Right lobe of liver (tissue), 6 donors: ENCODE results near the gene DAAM1. TPM values are rescaled to one million over a fixed set of nuclear protein-coding genes. Genes with fewer than 3 reads are reported as not detected.

Experiments used
- ATAC-seq, 4 donors: fragments of 200-7000 bp; cut with Tn5 transposase; one replicate each; pipeline ENCODE4 v1.9.1; 2020; ENCODE audit warnings: mild to moderate bottlenecking in 4 of 4, moderate library complexity in 4 of 4
- DNase-seq, 3 donors: peaks; one replicate each; pipeline ENCODE4 v3.0.0-alpha.2; 2020
- H3K27ac ChIP-seq, 3 donors: fragments of 200-600 bp; one replicate each; pipeline ENCODE4 v1.8.0; 2022
- H3K27me3 ChIP-seq, 2 donors: fragments of 200-600 bp; one replicate each; pipeline ENCODE4 v1.8.0; 2022
- H3K36me3 ChIP-seq, 4 donors: fragments of 200-600 bp; sonication (generic) in 1 of 4; one replicate each; pipeline versions ENCODE4 v1.5.1 to v1.8.0; 2017 to 2022; ENCODE audit warnings: control low read depth in 1 of 4
- H3K4me1 ChIP-seq, 4 donors: fragments of 200-600 bp; sonication (generic) in 1 of 4; one replicate each; pipeline versions ENCODE4 v1.5.1 to v1.8.0; 2017 to 2022; ENCODE audit warnings: control low read depth in 1 of 4
- H3K4me3 ChIP-seq, 3 donors: fragments of 200-600 bp; one replicate each; pipeline ENCODE4 v1.8.0; 2022
- H3K9me3 ChIP-seq, 4 donors: fragments of 200-600 bp; sonication (generic) in 1 of 4; one replicate each; pipeline versions ENCODE4 v1.5.1 to v1.8.0; 2017 to 2022; ENCODE audit warnings: control low read depth in 1 of 4
- POLR2A ChIP-seq: fragments of 450-650 bp; IDR thresholded peaks from one replicate; pipeline ENCODE4 v1.6.1; 2017; ENCODE audit warnings: antibody characterized with exemption, mild to moderate bottlenecking
- WGBS: methylation state at CpG from one replicate; pipeline ENCODE4 v1.1.6; 2018; ENCODE audit warnings: low coverage, low lambda C conversion rate; ENCODE audit not compliant: insufficient coverage; ENCODE audit errors: missing lambda C conversion rate; 5-methylcytosine and 5-hydroxymethylcytosine counted together
- intact Hi-C, 2 donors: fragments of 100-400 bp; cut with DNase I; formaldehyde crosslinking; loops; one replicate each; pipeline versions ENCODE4 v1.11.2 to v1.14.1; 2022
- total RNA-seq, 6 experiments: library from RNA; depleted of rRNA in 2 of 6; stranded (reverse); fragments of >200 nt in 2 of 6; fragmentation: NEBNext Ultra II Directional in 3 of 6; extraction: Animal tissue kit (Norgen Biotek cat#: 25700) in 3 of 6; gene quantifications; one replicate each; pipeline versions ENCODE4 v1.1.0 to v1.2.4, GENCODE V29; 2016 to 2023
- TF ChIP-seq, protein P1 (sequence below), 4 donors: fragments of 200-600 bp in 3 of 4; fragments of 450-650 bp in 1 of 4; IDR thresholded peaks; one replicate each; pipeline versions ENCODE4 v1.5.1 to v1.8.0; 2016 to 2022; ENCODE audit warnings: antibody characterized with exemption in 4 of 4, mild to moderate bottlenecking in 2 of 4
- donor health status: DM: no; HTN: yes; CAD: no.
- donor health status: DM: no; HTN: no; CAD: no.
- donor health status: DM: no; HTN: no; CAD: no.
- donor health status: DM: no; HTN: yes; CAD: no.
- donor health status: DM: no; HTN: yes; CAD: no.

Gene DAAM1
- total RNA-seq, 6 experiments from 2014 or later, result 17.2 to 43.6 (median 25.3) TPM

DNA sequence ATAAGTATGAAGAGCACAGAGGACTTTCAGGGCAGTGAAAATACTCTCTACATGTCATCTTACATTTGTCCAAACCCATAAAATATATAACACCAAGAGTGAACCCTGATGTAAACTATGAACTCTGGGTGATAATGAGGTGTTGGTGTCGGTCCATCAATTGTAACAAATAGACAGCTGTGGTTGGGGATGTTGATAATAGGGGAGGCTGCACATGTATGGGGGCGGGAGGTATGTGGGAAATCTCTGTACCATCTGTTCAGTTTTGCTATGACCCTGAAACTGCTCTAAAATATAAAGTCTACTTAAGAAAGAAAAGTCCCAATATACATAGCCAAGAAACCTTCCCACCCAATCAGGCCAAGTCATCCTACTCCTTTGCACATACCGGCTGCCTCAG is 188.2 kb downstream of the DAAM1 start:
- intact Hi-C loops, result no loop called here
- 83% methylated on average over 3 of the region's 3 CpGs for WGBS
- no peak for TF ChIP-seq POLR2A
- TF ChIP-seq, protein P1, sequence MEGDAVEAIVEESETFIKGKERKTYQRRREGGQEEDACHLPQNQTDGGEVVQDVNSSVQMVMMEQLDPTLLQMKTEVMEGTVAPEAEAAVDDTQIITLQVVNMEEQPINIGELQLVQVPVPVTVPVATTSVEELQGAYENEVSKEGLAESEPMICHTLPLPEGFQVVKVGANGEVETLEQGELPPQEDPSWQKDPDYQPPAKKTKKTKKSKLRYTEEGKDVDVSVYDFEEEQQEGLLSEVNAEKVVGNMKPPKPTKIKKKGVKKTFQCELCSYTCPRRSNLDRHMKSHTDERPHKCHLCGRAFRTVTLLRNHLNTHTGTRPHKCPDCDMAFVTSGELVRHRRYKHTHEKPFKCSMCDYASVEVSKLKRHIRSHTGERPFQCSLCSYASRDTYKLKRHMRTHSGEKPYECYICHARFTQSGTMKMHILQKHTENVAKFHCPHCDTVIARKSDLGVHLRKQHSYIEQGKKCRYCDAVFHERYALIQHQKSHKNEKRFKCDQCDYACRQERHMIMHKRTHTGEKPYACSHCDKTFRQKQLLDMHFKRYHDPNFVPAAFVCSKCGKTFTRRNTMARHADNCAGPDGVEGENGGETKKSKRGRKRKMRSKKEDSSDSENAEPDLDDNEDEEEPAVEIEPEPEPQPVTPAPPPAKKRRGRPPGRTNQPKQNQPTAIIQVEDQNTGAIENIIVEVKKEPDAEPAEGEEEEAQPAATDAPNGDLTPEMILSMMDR (IDR thresholded peaks at IDR 0.05), result no peak
- ATAC-seq (no peak), DNase-seq (no peak)
- Histone ChIP-seq H3K27ac (no peak overlapping the region), H3K4me1 (no peaks in the 10 kb centered on the region), H3K36me3 (no peaks in the 10 kb centered on the region), H3K4me3 (no peak overlapping the region), H3K9me3 (no peaks in the 10 kb centered on the region), H3K27me3 (no peaks in the 10 kb centered on the region)

DNA sequence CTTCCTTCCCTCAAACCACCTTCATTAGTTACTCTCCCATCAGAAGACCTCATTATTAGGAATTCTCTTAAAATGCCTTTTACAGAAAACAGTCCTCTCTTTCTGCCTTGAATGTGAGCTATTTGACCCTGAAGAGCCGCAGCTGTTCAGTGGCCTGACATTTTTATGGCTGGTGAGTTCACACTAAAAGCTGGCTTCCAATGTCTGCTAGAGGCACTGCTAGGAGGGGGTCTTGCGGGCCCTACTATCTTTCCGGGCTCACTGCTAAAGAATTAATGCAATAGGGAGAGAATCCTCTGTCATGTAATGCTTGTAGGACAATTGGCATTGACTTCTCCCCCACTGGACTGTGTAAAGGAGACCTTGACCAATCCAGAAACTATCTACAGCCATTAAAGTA is 189.0 kb downstream of the DAAM1 start:
- WGBS, result 77% methylated on average over 3 of the region's 3 CpGs
- Histone ChIP-seq H3K36me3 (no peaks in the 10 kb centered on the region), H3K27me3 (no peaks in the 10 kb centered on the region), H3K4me3 (no peak overlapping the region), H3K27ac (no peak overlapping the region), H3K9me3 (no peaks in the 10 kb centered on the region), H3K4me1 (no peaks in the 10 kb centered on the region)
- no peak for ATAC-seq
- TF ChIP-seq, protein P1 (IDR thresholded peaks at IDR 0.05), result no peak
- no peak for TF ChIP-seq POLR2A
- no peak for DNase-seq
- intact Hi-C loops, result no loop called here

DNA sequence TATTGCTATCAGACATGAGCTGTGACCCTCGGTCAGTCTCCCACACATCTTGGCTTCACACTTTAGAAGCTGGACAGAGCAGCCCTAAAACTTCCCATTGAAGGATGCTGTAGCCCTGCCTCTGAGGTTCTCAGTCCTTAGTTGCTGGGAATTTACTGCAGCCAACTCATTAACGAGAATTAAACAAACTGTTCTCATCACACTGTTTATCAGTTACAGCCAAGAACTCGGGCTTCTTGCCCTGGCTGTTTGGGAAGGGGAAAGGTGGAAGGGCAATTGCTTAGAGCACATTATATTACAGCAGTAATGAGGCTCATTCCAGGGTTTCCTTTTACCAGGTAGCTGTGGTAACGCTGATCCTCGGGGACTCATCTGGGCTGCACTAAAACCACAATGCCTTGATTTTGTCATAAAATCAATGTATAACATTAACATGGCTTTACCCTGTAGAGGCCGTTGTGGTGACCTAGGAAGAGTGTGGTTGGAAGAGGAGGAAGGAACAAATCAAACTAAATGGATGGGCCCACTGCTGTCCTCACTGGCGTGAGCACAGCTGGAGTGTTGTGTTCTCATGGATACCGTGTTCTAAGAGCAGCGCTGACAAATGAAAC is 189.6 kb downstream of the DAAM1 start:
- H3K4me3 ChIP-seq, result no peak overlapping the region
- 69% methylated on average over 8 of the region's 9 CpGs for WGBS
- H3K27ac ChIP-seq, result no peak overlapping the region
- H3K36me3 ChIP-seq, result no peaks in the 10 kb centered on the region
- no peaks in the 10 kb centered on the region for H3K27me3 ChIP-seq
- DNase-seq (no peak), ATAC-seq (peak in 3 of 4 donors; percentile 28 to 61 (median 37))
- intact Hi-C loops, result no loop called here
- H3K4me1 ChIP-seq, result no peaks in the 10 kb centered on the region
- TF ChIP-seq POLR2A, result no peak
- TF ChIP-seq, protein P1 (IDR thresholded peaks at IDR 0.05), result no peak
- H3K9me3 ChIP-seq, result no peaks in the 10 kb centered on the region

DNA sequence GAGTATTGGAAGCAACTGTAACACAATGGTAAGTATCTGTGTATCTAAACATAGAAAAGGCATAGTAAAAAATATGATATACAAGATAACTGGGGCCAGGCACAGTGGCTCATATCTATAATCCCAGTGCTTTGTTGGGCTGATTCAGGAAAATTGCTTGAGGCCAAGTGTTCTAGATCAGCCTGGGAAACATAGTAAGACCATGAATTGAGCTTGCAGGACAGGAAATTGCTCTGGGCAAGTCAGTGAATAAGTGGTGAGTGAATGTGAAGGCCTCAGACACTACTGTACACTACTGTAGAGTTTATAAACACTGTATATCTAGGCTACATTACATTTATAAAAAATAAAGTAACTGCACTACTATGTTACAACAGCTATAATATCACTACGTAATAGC is 201.5 kb downstream of the DAAM1 start:
- ATAC-seq, result no peak
- Histone ChIP-seq H3K9me3 (no peaks in the 10 kb centered on the region), H3K36me3 (no peaks in the 10 kb centered on the region), H3K4me1 (no peaks in the 10 kb centered on the region), H3K27me3 (no peaks in the 10 kb centered on the region), H3K4me3 (no peak overlapping the region), H3K27ac (no peak overlapping the region)
- DNase-seq, result no peak
- TF ChIP-seq, protein P1 (IDR thresholded peaks at IDR 0.05), result no peak
- no peak for TF ChIP-seq POLR2A
- WGBS, result 100% methylated on average over 1 of the region's 1 CpG
- intact Hi-C loops, result no loop called here

DNA sequence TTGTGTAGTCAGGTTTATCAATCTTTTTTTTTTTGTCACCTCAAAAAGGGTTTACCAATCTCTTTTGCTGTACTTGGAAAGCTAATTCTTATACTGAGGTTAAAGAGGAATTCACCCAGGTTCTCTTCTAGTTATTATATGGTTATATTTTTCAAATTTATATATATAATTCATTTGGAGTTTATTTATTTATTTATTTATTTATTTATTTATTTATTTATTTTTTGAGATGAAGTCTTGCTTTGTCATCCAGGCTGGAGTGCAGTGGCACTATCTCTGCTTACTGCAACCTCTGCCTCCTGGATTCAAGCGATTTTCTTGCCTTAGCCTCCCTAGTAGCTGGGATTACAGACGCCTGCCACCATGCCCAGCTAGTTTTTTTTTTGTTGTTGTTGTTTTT is 202.9 kb downstream of the DAAM1 start:
- intact Hi-C loops, result no loop called here
- TF ChIP-seq, protein P1 (IDR thresholded peaks at IDR 0.05), result no peak
- TF ChIP-seq POLR2A, result no peak
- H3K27me3 ChIP-seq, result no peaks in the 10 kb centered on the region
- no peak overlapping the region for H3K27ac ChIP-seq
- WGBS, result 85% methylated on average over 2 of the region's 2 CpGs
- H3K36me3 ChIP-seq, result no peaks in the 10 kb centered on the region
- no peak for DNase-seq
- H3K4me3 ChIP-seq, result no peak overlapping the region
- H3K9me3 ChIP-seq, result no peaks in the 10 kb centered on the region
- no peaks in the 10 kb centered on the region for H3K4me1 ChIP-seq
- ATAC-seq, result no peak
